HG02973 (cell line): ENCODE measurements around the gene FMNL3.
"Not testable (repeated sequence)": the region's sequence is repeated elsewhere in the genome, so short reads cannot be mapped to it uniquely, and the experiment has no call there.

Experiments used
- ATAC-seq: cut with Tn5 transposase; IDR thresholded peaks from one replicate; pipeline ENCODE4 v1.9.1; 2021; ENCODE audit warnings: moderate library complexity; ENCODE audit not compliant: unreplicated experiment

FMNL3 gene

DNA sequence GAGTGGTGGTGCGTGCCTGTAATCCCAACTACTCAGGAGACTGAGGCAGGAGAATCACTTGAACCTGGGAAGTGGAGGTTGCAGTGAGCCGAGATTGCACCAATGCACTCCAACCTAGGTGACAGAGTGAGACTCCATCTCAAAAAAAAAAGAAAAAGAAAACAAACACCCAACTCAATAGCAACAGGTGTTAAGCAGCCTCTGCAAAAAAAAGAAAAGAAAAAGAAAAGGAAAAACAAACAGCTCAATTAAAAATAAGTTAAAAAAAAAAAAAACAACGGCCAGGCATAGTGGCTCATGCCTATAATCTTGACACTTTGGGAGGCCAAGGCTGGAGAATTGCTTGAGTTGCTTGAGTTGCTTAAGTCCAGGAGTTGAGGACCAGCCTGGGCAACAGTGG is 10.6 kb upstream of the FMNL3 start:
- ATAC-seq = not testable (repeated sequence)

DNA sequence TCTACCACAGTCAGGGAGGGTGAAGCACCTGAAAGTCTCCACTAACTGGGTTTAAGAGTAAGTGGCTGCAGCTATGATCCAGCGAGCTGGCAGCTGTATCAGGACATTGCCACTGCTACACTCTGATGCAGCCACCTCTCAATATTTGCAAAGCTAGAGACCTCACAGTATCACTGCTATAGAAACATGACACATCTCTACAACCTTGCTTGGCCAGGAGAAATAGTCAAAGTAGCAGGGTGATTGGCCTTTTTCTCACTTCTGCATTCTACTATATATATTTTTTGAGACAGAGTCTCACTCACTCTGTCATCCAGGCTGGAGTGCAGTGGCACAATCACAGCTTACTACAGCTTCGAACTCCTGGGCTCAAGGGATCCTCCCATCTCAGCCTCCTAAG is 9.3 kb upstream of the FMNL3 start:
- no peak for ATAC-seq

DNA sequence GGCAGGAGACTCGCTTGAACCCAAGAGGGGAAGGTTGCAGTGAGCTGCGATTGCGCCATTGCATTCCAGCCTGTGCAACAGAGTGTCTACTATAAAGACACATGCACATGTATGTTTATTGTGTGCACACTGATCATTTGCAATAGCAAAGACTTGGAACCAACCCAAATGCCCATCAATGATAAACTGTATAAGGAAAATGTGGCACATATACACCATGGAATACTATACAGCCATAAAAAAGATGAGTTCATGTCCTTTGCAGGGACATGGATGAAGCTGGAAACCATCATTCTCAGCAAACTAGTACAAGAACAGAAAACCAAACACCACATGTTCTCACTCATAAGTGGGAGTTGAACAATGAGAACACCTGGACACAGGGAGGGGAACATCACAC is 6.7 kb upstream of the FMNL3 start:
- not testable (repeated sequence) for ATAC-seq

- ATAC-seq = no peak
Measured at GRCh38 chr12:49708851-49709250, 1.6 kb upstream of the FMNL3 start.

- no peak for ATAC-seq
Measured at GRCh38 chr12:49707812-49708147, 575 bp upstream of the FMNL3 start.

DNA sequence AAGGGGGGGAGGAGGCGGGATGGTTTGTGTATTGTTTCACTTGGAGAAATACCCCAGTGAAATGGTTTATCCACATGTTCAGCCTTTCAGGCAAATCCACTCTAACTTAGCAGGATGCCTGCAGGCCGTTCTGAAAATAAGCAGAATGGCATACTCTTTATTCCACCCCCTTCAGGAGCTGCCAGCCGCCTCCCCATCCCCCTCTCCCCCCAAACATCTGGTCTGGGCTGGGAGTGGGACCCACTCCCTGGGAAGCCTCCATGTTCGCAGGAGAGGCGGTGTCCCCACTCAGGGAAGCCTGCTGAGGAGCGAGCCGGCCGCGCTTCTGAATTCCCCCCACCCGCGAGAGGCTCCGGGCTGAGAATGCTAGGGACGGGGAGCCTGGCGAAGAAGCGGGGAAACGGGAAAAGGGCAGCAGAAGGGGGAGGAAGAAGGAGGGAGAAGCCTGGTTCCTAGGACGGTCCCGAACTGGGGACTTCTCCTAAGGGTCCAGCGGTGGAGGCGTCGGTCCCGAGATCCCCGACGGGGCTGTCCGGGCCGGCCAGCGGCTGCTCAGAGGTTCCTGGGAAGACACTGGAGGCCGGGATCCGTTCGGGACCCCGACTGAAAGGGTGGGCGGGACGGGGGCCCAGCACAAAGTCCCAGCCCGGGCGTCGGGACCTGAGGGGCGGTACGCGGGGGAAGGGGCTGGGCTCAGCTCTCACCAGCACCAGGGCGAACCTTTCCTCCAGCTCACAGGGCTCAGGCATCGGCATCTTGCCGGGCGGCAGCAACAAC is 666 bp downstream of the FMNL3 start:
- peak; percentile 13 for ATAC-seq

DNA sequence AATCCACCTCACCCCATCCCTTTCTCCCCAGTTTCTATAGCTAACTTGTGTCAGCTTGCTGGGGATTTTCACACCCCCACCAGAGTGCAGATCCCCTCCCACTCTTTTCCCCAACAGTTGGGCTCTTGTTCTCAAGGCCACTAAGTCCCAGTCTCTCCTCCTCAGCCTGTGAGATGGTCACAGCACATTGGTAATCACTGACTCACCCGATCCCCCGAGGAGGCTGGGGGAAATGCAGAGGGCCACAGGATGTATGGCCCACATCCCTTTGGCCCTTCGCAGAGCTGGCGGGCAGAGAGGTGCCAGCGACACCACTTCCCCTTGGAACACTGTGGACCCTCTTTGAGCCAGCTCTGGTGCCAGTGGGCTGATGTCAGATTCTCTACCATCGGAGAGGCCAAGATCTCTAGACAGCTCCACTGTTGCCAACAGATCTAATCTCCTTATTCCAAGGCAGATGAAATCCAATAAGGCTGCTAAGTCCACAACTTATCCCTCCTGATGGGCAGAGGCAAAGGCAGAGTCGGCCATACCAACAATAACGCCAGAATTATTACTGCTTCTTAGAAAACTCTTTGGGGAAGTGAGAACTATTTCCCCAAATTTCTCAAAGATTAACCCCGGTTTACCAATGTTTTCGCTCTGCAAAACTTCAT is 1.6 kb downstream of the FMNL3 start:
- no peak for ATAC-seq

GRCh38 chr12:49703647-49704137 is 3.5 kb downstream of the FMNL3 start:
- ATAC-seq = no peak

GRCh38 chr12:49702676-49703215 is 4.5 kb downstream of the FMNL3 start:
- no peak for ATAC-seq

DNA sequence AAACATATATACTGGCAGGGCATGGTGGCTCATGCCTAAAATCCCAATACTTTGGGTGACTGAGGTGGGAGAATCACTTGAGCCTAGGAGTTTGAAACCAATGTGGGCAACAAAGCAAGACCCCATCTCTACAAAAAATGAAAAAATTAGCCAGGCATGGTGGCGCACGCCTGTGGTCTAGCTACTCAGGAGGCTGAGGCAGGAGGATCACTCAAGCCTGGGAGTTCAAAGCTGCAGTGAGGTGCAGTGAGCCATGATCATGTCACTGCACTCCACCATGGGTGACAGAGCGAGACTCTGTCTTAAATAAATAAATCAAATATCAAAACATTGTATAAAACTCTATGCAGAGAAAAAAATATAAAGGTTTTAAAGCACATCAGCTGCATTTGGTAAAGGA is 5.2 kb downstream of the FMNL3 start:
- no peak for ATAC-seq

GRCh38 chr12:49698619-49699545 is 8.3 kb downstream of the FMNL3 start:
- peak; percentile 68 for ATAC-seq

DNA sequence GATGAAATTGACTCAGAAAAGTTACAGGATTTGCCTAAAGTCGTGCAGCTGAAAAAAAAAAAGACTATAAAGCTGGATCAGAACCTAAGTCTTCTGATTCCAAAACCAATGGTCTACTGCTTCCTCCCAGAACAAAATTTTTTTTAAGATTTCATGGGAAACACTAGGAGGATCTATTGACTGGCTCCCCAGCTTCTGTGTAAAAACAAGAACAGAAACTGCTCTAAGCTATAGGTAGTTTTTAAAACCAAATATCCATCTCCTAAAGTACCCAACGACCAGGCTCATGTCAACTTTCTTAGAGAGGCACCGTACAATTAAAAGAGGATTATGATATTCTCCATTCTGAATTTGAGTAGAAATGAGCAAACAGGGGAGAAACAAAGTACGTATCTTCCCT is 9.4 kb downstream of the FMNL3 start:
- ATAC-seq = no peak

DNA sequence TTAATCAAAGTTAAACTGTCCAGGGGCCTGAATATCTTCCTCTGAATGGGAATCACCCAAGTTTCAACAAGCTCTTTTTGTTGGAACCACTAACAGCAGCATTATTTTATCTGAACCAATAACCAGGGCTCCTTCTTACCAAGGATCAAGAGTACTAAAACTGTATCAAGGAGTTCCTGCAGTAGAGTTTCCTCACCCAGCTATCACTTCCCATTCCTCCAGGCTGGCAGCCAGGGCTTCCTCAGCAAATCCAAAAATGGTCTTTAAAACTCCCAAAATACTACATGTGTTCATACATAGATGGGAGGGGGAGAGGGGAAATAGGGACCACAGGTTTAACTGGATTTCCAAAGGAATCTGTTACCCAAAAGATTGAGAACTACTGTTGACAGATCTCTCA is 10.5 kb downstream of the FMNL3 start:
- ATAC-seq = no peak

GRCh38 chr12:49693931-49694444 is 13.2 kb downstream of the FMNL3 start:
- ATAC-seq = no peak

DNA sequence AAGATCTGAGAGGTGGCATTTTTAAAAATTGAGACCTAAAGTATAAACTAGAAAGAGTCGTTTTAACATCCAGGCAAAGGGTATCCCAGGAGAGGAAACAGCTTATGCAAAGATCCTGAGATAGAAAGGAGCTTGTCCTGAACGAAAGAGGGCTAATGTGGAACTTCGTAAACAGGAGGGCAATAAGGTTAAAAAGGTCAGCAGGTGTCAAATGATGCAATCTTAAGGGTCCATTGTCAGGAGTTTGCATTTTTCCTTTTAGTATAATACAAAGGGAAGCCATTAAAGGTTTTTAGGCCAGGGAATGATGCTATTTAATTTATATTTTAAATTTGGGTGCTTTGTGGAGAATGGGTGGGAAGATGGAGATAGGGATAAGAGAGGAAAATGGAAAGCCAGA is 14.4 kb downstream of the FMNL3 start:
- ATAC-seq = no peak

GRCh38 chr12:49689785-49690184 is 17.4 kb downstream of the FMNL3 start:
- ATAC-seq = no peak

DNA sequence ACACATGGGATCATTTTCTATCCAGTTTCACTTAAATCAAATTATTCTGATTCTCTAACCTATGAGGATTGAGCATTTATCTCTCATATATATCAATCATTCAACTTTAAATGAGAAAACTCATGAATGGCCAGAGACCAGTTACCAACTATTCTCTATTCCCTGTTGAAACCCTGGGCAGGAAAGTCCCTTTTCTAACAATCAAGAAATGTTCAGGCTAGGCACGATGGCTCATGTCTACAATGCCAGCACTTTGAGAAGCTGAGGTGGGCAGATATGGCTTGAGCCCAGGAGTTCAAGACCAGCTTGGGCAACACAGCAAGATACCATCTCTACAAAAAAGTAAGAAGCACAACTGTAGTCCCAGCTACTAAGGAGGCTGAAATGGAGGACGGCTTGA is 18.0 kb downstream of the FMNL3 start:
- no peak for ATAC-seq

DNA sequence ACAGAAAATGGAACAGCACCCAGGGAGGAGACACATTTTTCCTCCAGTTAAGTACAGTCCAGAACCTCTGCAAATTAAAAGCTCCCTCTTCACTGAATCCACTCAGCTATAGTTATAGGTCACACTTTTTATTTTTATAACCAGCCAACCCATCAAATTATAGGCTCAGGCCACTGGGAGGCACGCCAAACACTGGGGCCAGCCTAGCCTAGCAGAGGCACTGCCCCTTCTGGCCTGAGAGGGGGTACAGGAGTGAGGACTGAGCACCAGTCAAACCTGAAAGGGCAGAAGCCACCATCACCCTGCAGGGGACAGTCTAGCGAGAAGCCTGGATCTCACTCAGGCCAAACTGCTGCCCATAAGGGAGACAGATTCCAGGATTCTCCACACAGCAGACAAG is 19.3 kb downstream of the FMNL3 start:
- no peak for ATAC-seq

GRCh38 chr12:49684310-49684854 is 22.8 kb downstream of the FMNL3 start:
- no peak for ATAC-seq

DNA sequence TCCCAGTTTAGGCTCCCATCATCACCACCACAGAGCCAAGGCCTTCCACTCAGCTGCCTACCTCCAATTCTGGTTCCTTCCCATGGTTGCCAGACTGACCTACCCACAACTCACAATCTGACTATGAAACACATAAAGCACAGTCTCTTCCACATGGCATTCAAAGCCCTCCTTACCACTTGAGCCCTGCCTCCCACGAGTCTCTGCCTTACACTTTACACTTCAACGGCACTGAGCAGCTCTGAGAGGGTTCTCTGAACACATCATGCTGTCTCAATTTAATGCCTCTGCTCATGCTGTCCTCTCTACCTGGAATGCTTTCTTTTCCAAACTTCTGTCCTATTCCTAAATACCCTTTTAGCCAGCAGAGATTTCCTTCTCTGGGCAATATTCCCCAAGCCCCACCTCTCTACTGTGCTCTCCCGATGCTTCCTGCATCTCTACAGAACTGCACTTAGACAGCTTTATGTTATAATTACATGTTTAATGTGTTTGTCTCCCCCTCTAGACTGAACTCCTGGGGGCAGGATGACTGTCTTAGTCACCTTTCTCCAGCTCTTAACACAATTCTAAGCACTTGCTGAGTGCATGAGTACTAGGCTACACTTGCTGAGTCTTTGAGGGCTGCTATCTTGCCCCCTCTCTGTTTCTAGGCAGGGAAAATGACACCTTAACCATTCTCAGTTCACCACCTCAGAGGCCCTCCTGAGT is 23.5 kb downstream of the FMNL3 start:
- ATAC-seq = no peak
